SK-N-MC (cell line): ENCODE results near the gene CYTH1.
"Not testable (repeated sequence)": the region's sequence is repeated elsewhere in the genome, so short reads cannot be mapped to it uniquely, and the experiment has no call there.

Experiments
- DNase-seq: peaks from one replicate; pipeline ENCODE4 v3.0.0-alpha.2; 2011; ENCODE audit warnings: low read depth, low spot score
- H3K27ac ChIP-seq: fragments of 200-600 bp; sonication (generic); 2 replicates; pipeline ENCODE4 v1.5.1; 2016; ENCODE audit warnings: mixed run types
- H3K36me3 ChIP-seq: fragments of 200-600 bp; sonication (generic); 2 replicates; pipeline ENCODE4 v1.6.1; 2017; ENCODE audit warnings: antibody characterized with exemption, low read length, mixed read lengths; ENCODE audit not compliant: insufficient read depth
- H3K4me3 ChIP-seq: fragments of 200-600 bp; sonication (generic); 2 replicates; pipeline ENCODE4 v1.5.1; 2016
- H3K9ac ChIP-seq: fragments of 200-600 bp; sonication (generic); 2 replicates; pipeline ENCODE4 v1.8.0; 2017; ENCODE audit warnings: mixed run types, mixed read lengths; ENCODE audit not compliant: insufficient read length
- H3K9me3 ChIP-seq: fragments of 200-600 bp; sonication (generic); 2 replicates; pipeline ENCODE4 v1.6.1; 2017; ENCODE audit warnings: low read depth, mild to moderate bottlenecking, antibody characterized with exemption, low read length, moderate library complexity, mixed read lengths
- EZH2 ChIP-seq: fragments of 200-600 bp; sonication (generic); IDR thresholded peaks from one replicate; pipeline ENCODE4 v1.6.1; 2017; ENCODE audit warnings: antibody characterized with exemption
- FOXP2 ChIP-seq: optimal IDR thresholded peaks from 2 replicates; pipeline ENCODE3; 2011; ENCODE audit warnings: mild to moderate bottlenecking, moderate library complexity; ENCODE audit not compliant: insufficient read depth; ENCODE audit errors: extremely low read length, control extremely low read depth
- POLR2AphosphoS5 ChIP-seq: IDR thresholded peaks from 2 replicates; pipeline ENCODE4 v1.6.1; 2012; ENCODE audit warnings: mild to moderate bottlenecking, low read depth, low read length, borderline replicate concordance

CYTH1 gene

DNA sequence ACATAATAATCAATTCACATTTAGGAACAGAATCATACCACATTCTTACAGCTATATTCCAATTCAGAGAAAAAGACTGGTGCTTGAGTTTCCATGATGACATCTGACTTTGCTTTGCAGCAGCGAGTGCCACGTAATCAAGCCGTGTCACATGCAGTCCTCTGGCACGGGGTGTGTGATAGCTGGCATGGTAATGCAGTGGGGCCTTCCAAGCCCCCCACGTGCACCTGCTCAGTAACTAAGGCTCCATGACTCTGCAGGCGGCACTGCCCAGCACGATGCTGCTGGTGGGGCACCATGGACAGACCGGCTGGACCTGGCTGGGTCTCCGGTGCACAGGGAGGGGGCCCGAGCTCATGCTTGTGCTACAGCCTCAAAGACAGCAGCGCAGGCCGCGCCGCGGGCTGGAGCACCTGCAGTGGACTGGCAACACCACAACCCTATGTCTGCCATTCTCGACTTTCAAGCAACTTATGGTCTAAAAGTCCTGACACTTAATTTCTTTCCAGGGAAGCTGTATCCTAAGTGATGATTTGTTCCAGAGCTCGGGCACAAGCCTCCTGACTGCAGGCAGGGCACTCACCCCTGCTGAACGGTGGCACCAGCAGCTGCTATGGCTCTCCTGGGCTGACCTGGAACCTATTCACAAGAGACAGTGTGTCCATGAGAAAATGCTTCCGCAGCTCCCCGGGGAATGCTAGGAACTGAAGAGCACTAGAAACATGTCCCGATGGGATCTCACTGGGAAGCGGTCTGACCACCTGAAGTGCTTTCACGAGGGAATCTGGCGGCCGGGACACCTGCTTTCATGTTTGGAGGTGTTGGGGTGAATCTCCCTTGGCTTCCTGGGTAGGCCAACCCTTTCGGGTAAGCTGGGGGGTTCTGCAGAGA, 105.4 kb downstream of the CYTH1 start:
- DNase-seq = no peak
- no peak overlapping the region for H3K4me3 ChIP-seq
- H3K27ac ChIP-seq = no peak overlapping the region
- TF ChIP-seq POLR2AphosphoS5 (no peak), EZH2 (no peak), FOXP2 (no peak)
- no peak overlapping the region for H3K9ac ChIP-seq
- H3K36me3 ChIP-seq = peaks cover 4% of the 10 kb centered on the region; the same call in 1 of the 2 replicates
- no peaks in the 10 kb centered on the region for H3K9me3 ChIP-seq

GRCh38 chr17:78675836-78676235, 106.2 kb downstream of the CYTH1 start:
- Histone ChIP-seq H3K9me3 (no peaks in the 10 kb centered on the region), H3K27ac (no peak overlapping the region), H3K9ac (no peak overlapping the region), H3K36me3 (peaks cover 4% of the 10 kb centered on the region; the same call in 1 of the 2 replicates), H3K4me3 (no peak overlapping the region)
- DNase-seq = no peak
- TF ChIP-seq EZH2 (no peak), POLR2AphosphoS5 (no peak), FOXP2 (no peak)

- no peak for TF ChIP-seq FOXP2
- no peak for TF ChIP-seq EZH2
- no peak for TF ChIP-seq POLR2AphosphoS5
- Histone ChIP-seq H3K27ac (no peak overlapping the region), H3K4me3 (no peak overlapping the region), H3K9me3 (no peaks in the 10 kb centered on the region), H3K36me3 (peaks cover 4% of the 10 kb centered on the region; the same call in 1 of the 2 replicates), H3K9ac (no peak overlapping the region)
- DNase-seq = no peak
These were observed 106.8 kb downstream of the CYTH1 start for GRCh38 chr17:78675316-78675616.

DNA sequence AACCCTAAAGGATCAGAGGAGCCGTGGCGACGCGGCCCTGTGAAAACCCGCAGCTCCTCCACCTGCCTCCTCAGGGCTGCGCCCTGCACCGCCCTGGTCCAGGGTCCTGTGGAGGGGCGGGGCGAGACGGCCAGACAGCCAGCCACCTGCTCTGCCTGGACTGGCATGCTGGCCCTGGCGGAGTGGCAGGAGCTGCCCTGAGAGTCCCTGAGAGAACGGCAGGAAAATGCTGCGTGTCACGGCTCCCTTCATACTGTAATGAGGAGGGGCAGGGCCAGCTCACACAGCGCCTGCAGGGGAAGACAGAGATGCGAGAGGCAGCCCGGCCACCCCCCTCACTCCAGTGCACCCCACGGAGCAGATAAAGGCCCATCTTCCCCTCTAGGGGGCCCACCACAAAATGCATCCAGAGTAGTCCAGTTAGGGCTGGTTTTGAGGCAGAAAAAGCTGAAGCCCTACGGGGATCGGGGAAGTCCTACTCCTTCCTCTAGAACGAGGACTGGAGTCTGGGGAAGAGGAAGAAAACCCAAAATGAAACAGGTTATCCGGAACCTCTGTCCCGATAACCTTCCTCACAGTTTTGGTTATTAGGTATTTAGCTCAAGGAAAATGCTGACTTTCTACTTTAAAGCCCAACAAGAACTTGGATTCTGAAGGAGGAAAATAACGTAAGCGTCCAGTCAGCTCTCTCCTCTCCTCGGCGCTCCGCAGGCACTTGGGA, 107.3 kb downstream of the CYTH1 start:
- H3K36me3 ChIP-seq = peaks cover 4% of the 10 kb centered on the region; the same call in 1 of the 2 replicates
- no peak overlapping the region for H3K4me3 ChIP-seq
- no peaks in the 10 kb centered on the region for H3K9me3 ChIP-seq
- no peak overlapping the region for H3K27ac ChIP-seq
- H3K9ac ChIP-seq = no peak overlapping the region
- TF ChIP-seq POLR2AphosphoS5 = no peak
- TF ChIP-seq FOXP2 = no peak
- TF ChIP-seq EZH2 = no peak
- DNase-seq = no peak

- TF ChIP-seq FOXP2 (no peak), EZH2 (no peak), POLR2AphosphoS5 (no peak)
- DNase-seq = no peak
- Histone ChIP-seq H3K4me3 (no peak overlapping the region), H3K27ac (no peak overlapping the region), H3K9ac (no peak overlapping the region), H3K9me3 (no peaks in the 10 kb centered on the region), H3K36me3 (peaks cover 4% of the 10 kb centered on the region; the same call in 1 of the 2 replicates)
These were observed 107.9 kb downstream of the CYTH1 start for GRCh38 chr17:78674156-78674555.

GRCh38 chr17:78673395-78673794, 108.7 kb downstream of the CYTH1 start:
- Histone ChIP-seq H3K36me3 (peaks cover 4% of the 10 kb centered on the region; the same call in 1 of the 2 replicates), H3K27ac (no peak overlapping the region)

DNA sequence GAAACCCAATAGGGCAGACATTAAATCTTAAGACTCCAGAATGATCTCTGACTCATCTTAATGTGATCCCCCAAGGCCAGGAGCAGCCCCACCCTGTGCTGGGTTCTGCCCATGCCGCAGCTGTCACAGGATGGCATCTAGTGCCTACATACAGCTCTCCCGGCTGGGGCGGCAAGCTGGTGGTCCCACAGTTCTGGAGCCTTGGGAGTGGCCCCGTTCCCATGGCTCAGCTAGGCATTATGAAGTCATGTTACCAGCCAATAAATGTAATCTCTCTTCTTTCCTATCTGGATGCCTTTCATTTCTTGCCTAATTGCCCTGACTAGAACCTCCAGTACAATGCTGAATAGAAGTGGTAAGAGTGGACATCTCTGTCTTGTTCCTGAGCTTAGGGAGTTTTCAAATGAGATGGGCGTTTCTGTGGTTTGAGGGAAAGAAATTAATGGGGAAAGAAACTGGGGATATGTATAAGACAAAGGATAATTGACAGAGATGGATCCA, 109.2 kb downstream of the CYTH1 start:
- DNase-seq = no peak
- TF ChIP-seq EZH2 = no peak
- TF ChIP-seq FOXP2 = no peak
- TF ChIP-seq POLR2AphosphoS5 = no peak
- Histone ChIP-seq H3K4me3 (peak overlapping the region; percentile 2; the same call in 1 of the 2 replicates), H3K9ac (no peak overlapping the region), H3K27ac (no peak overlapping the region), H3K9me3 (no peaks in the 10 kb centered on the region), H3K36me3 (peaks cover 4% of the 10 kb centered on the region; the same call in 1 of the 2 replicates)

More at GRCh38 chr17:78673395-78673794, 108.7 kb downstream of the CYTH1 start:
- H3K9me3 ChIP-seq = no peaks in the 10 kb centered on the region
- TF ChIP-seq EZH2 = no peak
- TF ChIP-seq POLR2AphosphoS5 = no peak
- TF ChIP-seq FOXP2 = no peak
- H3K4me3 ChIP-seq = no peak overlapping the region
- no peak overlapping the region for H3K9ac ChIP-seq
- no peak for DNase-seq

DNA sequence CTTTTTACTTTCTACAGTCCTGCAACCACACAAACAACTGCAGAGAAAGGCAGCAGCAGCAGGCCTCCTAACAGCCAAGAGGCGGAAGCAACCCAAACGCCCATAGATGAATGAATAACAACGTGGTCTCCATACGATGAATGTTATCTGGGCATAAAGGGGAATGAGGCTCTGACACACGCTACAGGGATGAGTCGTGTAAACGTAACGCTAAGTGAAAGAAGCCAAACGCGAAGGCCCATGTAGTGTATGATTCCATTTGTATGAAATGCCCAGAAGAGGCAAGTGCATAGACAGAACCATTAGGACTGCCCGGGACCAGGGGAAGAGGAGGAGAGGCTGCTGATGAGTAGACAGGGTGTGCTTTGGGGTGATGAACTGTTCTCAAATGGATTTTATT, 110.1 kb downstream of the CYTH1 start:
- DNase-seq = no peak
- Histone ChIP-seq H3K4me3 (no peak overlapping the region), H3K27ac (no peak overlapping the region), H3K9me3 (no peaks in the 10 kb centered on the region), H3K36me3 (peaks cover 4% of the 10 kb centered on the region; the same call in 1 of the 2 replicates), H3K9ac (no peak overlapping the region)
- TF ChIP-seq FOXP2 (no peak), POLR2AphosphoS5 (no peak), EZH2 (no peak)

DNA sequence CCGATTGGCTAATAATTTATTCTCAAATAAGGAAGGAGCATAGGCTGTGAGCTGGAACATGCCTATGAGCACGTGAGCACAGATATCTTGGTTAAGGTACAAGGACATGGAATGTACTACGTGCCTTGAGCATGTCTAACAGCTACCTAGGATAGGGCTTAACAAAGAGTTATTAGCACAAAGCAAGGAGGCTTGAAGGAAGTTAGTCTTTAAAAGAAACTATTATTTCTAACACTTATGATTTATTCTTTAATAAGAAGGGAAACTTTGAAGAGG, 110.4 kb downstream of the CYTH1 start:
- DNase-seq, H3K27ac ChIP-seq, H3K36me3 ChIP-seq: not testable (repeated sequence)

More for the DNA sequence above, 110.4 kb downstream of the CYTH1 start:
- not testable (repeated sequence) for H3K9me3 ChIP-seq, H3K4me3 ChIP-seq, H3K9ac ChIP-seq
